Right ventricle myocardium superior (tissue), 1 donor: ENCODE results near the gene CALU. TPM values are rescaled to one million over a fixed set of nuclear protein-coding genes. Genes with fewer than 3 reads are reported as not detected.

Experiments
- ATAC-seq: fragments of 200-7000 bp; cut with Tn5 transposase; one replicate; pipeline ENCODE4 v1.9.1; 2020; ENCODE audit warnings: mild to moderate bottlenecking; ENCODE audit not compliant: poor library complexity
- DNase-seq: peaks from one replicate; pipeline ENCODE4 v3.0.0-alpha.2; 2020
- intact Hi-C: fragments of 100-400 bp; cut with DNase I; formaldehyde crosslinking; loops from one replicate; pipeline ENCODE4 v1.11.2; 2022
- total RNA-seq: library from RNA; stranded (reverse); fragmentation: NEBNext Ultra II Directional; extraction: Animal tissue kit (Norgen Biotek cat#: 25700); gene quantifications from one replicate; pipeline ENCODE4 v1.2.1, GENCODE V29; 2021
- donor health status: DM: no; HTN: yes; CAD: no; lungs with severe emphysema.

CALU gene
- total RNA-seq, 1 donor from 2014 or later, result 165 TPM

- DNase-seq (no peak), ATAC-seq (no peak)
- intact Hi-C loops, result no loop called here
These were observed 20.1 kb upstream of the CALU start for GRCh38 chr7:128718967-128719642.

- intact Hi-C loops, result no loop called here
- no peak for DNase-seq
- ATAC-seq, result no peak
These were observed 17.8 kb upstream of the CALU start for GRCh38 chr7:128721376-128721775.

GRCh38 chr7:128724743-128725142, 14.4 kb upstream of the CALU start:
- intact Hi-C loops, result no loop called here

GRCh38 chr7:128725531-128725930, 13.6 kb upstream of the CALU start:
- intact Hi-C loops, result no loop called here
- DNase-seq (no peak), ATAC-seq (no peak)

More at GRCh38 chr7:128724743-128725142, 14.4 kb upstream of the CALU start:
- ATAC-seq (no peak), DNase-seq (no peak)

- intact Hi-C loops, result no loop called here
- no peak for DNase-seq
- no peak for ATAC-seq
These were observed 13.0 kb upstream of the CALU start for GRCh38 chr7:128726059-128726736.

GRCh38 chr7:128726737-128727072, 12.5 kb upstream of the CALU start:
- ATAC-seq (no peak), DNase-seq (no peak)
- intact Hi-C loops, result no loop called here

GRCh38 chr7:128727239-128727638, 11.9 kb upstream of the CALU start:
- intact Hi-C loops, result no loop called here
- ATAC-seq (no peak), DNase-seq (no peak)

- ATAC-seq (no peak), DNase-seq (no peak)
- intact Hi-C loops, result no loop called here
These were observed 10.6 kb upstream of the CALU start for GRCh38 chr7:128728598-128728997.

- DNase-seq, result no peak
- intact Hi-C loops, result no loop called here
- no peak for ATAC-seq
These were observed 9.7 kb upstream of the CALU start for GRCh38 chr7:128729494-128729893.

- intact Hi-C loops, result no loop called here
These were observed 8.0 kb upstream of the CALU start for GRCh38 chr7:128731184-128731583.

GRCh38 chr7:128732521-128733277, 6.5 kb upstream of the CALU start:
- intact Hi-C loops, result no loop called here
- DNase-seq (no peak), ATAC-seq (no peak)

More at GRCh38 chr7:128731184-128731583, 8.0 kb upstream of the CALU start:
- DNase-seq (no peak), ATAC-seq (no peak)

- ATAC-seq, result peak; percentile 19
- intact Hi-C loops, result no loop called here
- no peak for DNase-seq
These were observed 5.9 kb upstream of the CALU start for GRCh38 chr7:128733278-128733645.

- no peak for DNase-seq
- ATAC-seq, result no peak
- intact Hi-C loops, result no loop called here
These were observed 4.3 kb upstream of the CALU start for GRCh38 chr7:128734890-128735289.

GRCh38 chr7:128735436-128735835, 3.7 kb upstream of the CALU start:
- intact Hi-C loops, result no loop called here
- no peak for ATAC-seq
- peak; percentile 52 for DNase-seq

- DNase-seq (no peak), ATAC-seq (no peak)
- intact Hi-C loops, result no loop called here
These were observed 1.7 kb upstream of the CALU start for GRCh38 chr7:128737441-128737840.

- intact Hi-C loops, result no loop called here
- no peak for DNase-seq
- no peak for ATAC-seq
These were observed 1.2 kb upstream of the CALU start for GRCh38 chr7:128737867-128738385.

GRCh38 chr7:128738570-128739047, 550 bp upstream of the CALU start:
- ATAC-seq (peak; percentile 24), DNase-seq (peak; percentile 41)
- intact Hi-C loops, result no loop called here

- ATAC-seq (no peak), DNase-seq (no peak)
- intact Hi-C loops, result no loop called here
These were observed 977 bp downstream of the CALU start for GRCh38 chr7:128739990-128740682.

GRCh38 chr7:128740996-128741395, 1.8 kb downstream of the CALU start:
- no peak for ATAC-seq
- intact Hi-C loops, result no loop called here
- DNase-seq, result no peak
